ENCODE results near the gene LPIN3.

Gene LPIN3

DNA sequence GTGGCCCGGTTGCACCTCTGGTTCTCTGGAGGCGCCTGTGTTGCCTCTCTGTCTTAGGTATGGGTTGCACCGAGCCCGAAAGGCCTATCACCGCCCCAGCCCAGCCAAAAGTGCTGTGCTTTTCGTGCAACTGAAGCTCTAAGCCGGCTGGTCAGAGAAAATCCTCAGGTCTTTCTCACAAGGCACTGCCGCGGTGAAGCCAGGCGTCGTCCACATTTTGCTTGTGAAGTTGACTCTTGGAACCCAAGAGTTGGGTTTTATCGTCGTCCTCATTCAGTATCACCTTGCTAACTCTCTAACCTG, 26.7 kb downstream of the LPIN3 start:
- H3K4me3 ChIP-seq (ENCODE audit: low read length) = no peak overlapping the region
- DNase-seq (ENCODE audit: low read depth) = no peak
- TF ChIP-seq, protein P1, sequence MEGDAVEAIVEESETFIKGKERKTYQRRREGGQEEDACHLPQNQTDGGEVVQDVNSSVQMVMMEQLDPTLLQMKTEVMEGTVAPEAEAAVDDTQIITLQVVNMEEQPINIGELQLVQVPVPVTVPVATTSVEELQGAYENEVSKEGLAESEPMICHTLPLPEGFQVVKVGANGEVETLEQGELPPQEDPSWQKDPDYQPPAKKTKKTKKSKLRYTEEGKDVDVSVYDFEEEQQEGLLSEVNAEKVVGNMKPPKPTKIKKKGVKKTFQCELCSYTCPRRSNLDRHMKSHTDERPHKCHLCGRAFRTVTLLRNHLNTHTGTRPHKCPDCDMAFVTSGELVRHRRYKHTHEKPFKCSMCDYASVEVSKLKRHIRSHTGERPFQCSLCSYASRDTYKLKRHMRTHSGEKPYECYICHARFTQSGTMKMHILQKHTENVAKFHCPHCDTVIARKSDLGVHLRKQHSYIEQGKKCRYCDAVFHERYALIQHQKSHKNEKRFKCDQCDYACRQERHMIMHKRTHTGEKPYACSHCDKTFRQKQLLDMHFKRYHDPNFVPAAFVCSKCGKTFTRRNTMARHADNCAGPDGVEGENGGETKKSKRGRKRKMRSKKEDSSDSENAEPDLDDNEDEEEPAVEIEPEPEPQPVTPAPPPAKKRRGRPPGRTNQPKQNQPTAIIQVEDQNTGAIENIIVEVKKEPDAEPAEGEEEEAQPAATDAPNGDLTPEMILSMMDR (conservative IDR thresholded peaks at IDR 0.05; ENCODE audit: low read length) = no peak

GRCh38 chr20:41367956-41368355, 27.3 kb downstream of the LPIN3 start:
- TF ChIP-seq, protein P1 (conservative IDR thresholded peaks at IDR 0.05; ENCODE audit: low read length) = no peak
- DNase-seq (ENCODE audit: low read depth) = no peak
- H3K4me3 ChIP-seq (ENCODE audit: low read length) = no peak overlapping the region

DNA sequence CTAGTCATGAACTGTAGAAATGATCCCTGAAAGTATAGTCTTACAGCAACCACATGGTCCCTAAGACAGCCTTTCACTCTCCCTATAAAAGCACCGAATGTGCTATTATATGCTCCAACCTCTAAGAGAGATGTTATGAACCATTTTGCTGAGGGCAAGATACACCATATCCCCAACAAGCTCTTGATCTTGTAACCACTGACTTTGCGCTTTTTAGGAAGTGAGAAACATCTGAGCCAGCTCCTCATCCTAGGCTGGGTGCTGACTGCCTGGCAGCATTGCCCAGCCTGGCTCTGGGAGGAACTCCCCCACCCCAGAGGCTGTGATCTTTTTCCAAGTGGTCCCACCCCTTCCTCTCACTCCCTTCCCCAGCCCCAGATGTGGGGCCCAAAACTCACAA, 29.1 kb downstream of the LPIN3 start:
- TF ChIP-seq, protein P1 (conservative IDR thresholded peaks at IDR 0.05; ENCODE audit: low read length) = no peak
- no peak for DNase-seq (ENCODE audit: low read depth)
- no peak overlapping the region for H3K4me3 ChIP-seq (ENCODE audit: low read length)

- no peak for DNase-seq (ENCODE audit: low read depth)
Measured at GRCh38 chr20:41370176-41370575, 29.6 kb downstream of the LPIN3 start.

GRCh38 chr20:41371371-41371770, 30.8 kb downstream of the LPIN3 start:
- TF ChIP-seq, protein P1 (conservative IDR thresholded peaks at IDR 0.05; ENCODE audit: low read length) = no peak
- DNase-seq (ENCODE audit: low read depth) = no peak
- no peak overlapping the region for H3K4me3 ChIP-seq (ENCODE audit: low read length)

More at GRCh38 chr20:41370176-41370575, 29.6 kb downstream of the LPIN3 start:
- H3K4me3 ChIP-seq (ENCODE audit: low read length) = no peak overlapping the region
- TF ChIP-seq, protein P1 (conservative IDR thresholded peaks at IDR 0.05; ENCODE audit: low read length) = no peak

- TF ChIP-seq, protein P1 (conservative IDR thresholded peaks at IDR 0.05; ENCODE audit: low read length) = no peak
- no peak overlapping the region for H3K4me3 ChIP-seq (ENCODE audit: low read length)
- DNase-seq (ENCODE audit: low read depth) = no peak
Measured at GRCh38 chr20:41373251-41373783, 32.7 kb downstream of the LPIN3 start.

- DNase-seq (ENCODE audit: low read depth) = no peak
- TF ChIP-seq, protein P1 (conservative IDR thresholded peaks at IDR 0.05; ENCODE audit: low read length) = no peak
- H3K4me3 ChIP-seq (ENCODE audit: low read length) = no peak overlapping the region
Measured at GRCh38 chr20:41373931-41374920, 33.6 kb downstream of the LPIN3 start.

Data from AG10803 (cell line).